Cardiac muscle cell (in vitro differentiated cells and primary cell): ENCODE measurements around the gene MSANTD7. TPM values are rescaled to one million over a fixed set of nuclear protein-coding genes. Genes with fewer than 3 reads are reported as not detected.

Experiments used
- DNase-seq, 2 donors: peaks; one replicate each; pipeline versions ENCODE4 v3.0.0 to v3.0.0-alpha.2; 2010 to 2017; ENCODE audit warnings: low read depth in 1 of 2, low spot score in 1 of 2
- H3K27ac ChIP-seq: fragments of 200-600 bp; sonication (generic); 2 replicates; pipeline ENCODE4 v1.5.1; 2016
- H3K27me3 ChIP-seq: fragments of 200-600 bp; sonication (generic); 2 replicates; pipeline ENCODE4 v1.6.0; 2016; ENCODE audit warnings: control low read depth
- H3K36me3 ChIP-seq: fragments of 200-600 bp; sonication (generic); 2 replicates; pipeline ENCODE4 v1.5.1; 2016; ENCODE audit warnings: control low read depth
- H3K4me1 ChIP-seq: fragments of 200-600 bp; sonication (generic); 2 replicates; pipeline ENCODE4 v1.8.1; 2017; ENCODE audit warnings: low read depth, mild to moderate bottlenecking, mixed run types
- H3K4me3 ChIP-seq: fragments of 200-600 bp; sonication (generic); 2 replicates; pipeline ENCODE4 v1.5.1; 2016; ENCODE audit warnings: mild to moderate bottlenecking
- H3K9me3 ChIP-seq: fragments of 200-600 bp; sonication (generic); 2 replicates; pipeline ENCODE4 v1.5.1; 2017; ENCODE audit warnings: low read depth, mild to moderate bottlenecking, control low read depth
- CTCF ChIP-seq: IDR thresholded peaks from 2 replicates; pipeline ENCODE4 v1.5.1; 2012; ENCODE audit warnings: low read depth, mild to moderate bottlenecking, low read length
- polyA plus RNA-seq: library from polyadenylated mRNA; unstranded; fragments of >200 nt; fragmentation: Nextera tagmentation; extraction: Ambion mirVana; gene quantifications from 2 replicates; pipeline ENCODE4 v1.2.1, GENCODE V29; 2016
- total RNA-seq: library from RNA; depleted of rRNA; stranded (reverse); fragments of >200 nt; gene quantifications from 2 replicates; pipeline ENCODE4 v1.2.3, GENCODE V29; 2016

Gene MSANTD7
- total RNA-seq (16.0 and 16.7 TPM in 2 replicates), polyA plus RNA-seq (8.0 and 10.1 TPM in 2 replicates)

- DNase-seq = peak; percentile 100
- H3K9me3 ChIP-seq = no peaks in the 10 kb centered on the region
- H3K4me3 ChIP-seq = peak within 1 kb of the TSS; percentile 92
- peaks cover 21% of the 10 kb centered on the region for H3K36me3 ChIP-seq
- peak within 1 kb of the TSS; percentile 98 for H3K27ac ChIP-seq
- no peak for TF ChIP-seq CTCF
- peaks cover 10% of the 10 kb centered on the region for H3K4me1 ChIP-seq
- no peaks in the 10 kb centered on the region for H3K27me3 ChIP-seq
Observed at GRCh38 chr10:14837757-14838581, at the start of gene MSANTD7, which contains the start of the genes CDNF and HSPA14. MSANTD7 (plus strand) TSS chr10:14838306; CDS start chr10:14842285, 3,979 bp downstream. CDNF (minus strand) TSS chr10:14838037; CDS start chr10:14837946, 91 bp downstream. HSPA14 (plus strand) TSS chr10:14838306; CDS start chr10:14838403, 97 bp downstream.

GRCh38 chr10:14798636-14799035 is 39.5 kb upstream of the MSANTD7 start:
- Histone ChIP-seq H3K9me3 (no peaks in the 10 kb centered on the region), H3K27ac (no peak overlapping the region), H3K27me3 (peaks cover 4% of the 10 kb centered on the region), H3K36me3 (no peaks in the 10 kb centered on the region), H3K4me3 (no peak overlapping the region), H3K4me1 (no peaks in the 10 kb centered on the region)
- no peak for TF ChIP-seq CTCF
- DNase-seq = no peak

- Histone ChIP-seq H3K27ac (no peak overlapping the region), H3K4me3 (no peak overlapping the region), H3K27me3 (peaks cover 4% of the 10 kb centered on the region), H3K4me1 (no peaks in the 10 kb centered on the region), H3K9me3 (no peaks in the 10 kb centered on the region), H3K36me3 (no peaks in the 10 kb centered on the region)
- no peak for DNase-seq
- TF ChIP-seq CTCF = no peak
Observed at GRCh38 chr10:14800397-14800796, 37.7 kb upstream of the MSANTD7 start.

GRCh38 chr10:14801723-14802122 is 36.4 kb upstream of the MSANTD7 start:
- Histone ChIP-seq H3K36me3 (no peaks in the 10 kb centered on the region), H3K27me3 (peaks cover 4% of the 10 kb centered on the region), H3K27ac (no peak overlapping the region), H3K4me1 (no peaks in the 10 kb centered on the region), H3K9me3 (no peaks in the 10 kb centered on the region), H3K4me3 (no peak overlapping the region)
- TF ChIP-seq CTCF = peak; percentile 6
- peak in 1 of 2 donors; percentile 20 for DNase-seq

- TF ChIP-seq CTCF = no peak
- H3K4me3 ChIP-seq = no peak overlapping the region
- DNase-seq = no peak
- no peaks in the 10 kb centered on the region for H3K4me1 ChIP-seq
- H3K27ac ChIP-seq = no peak overlapping the region
- H3K9me3 ChIP-seq = no peaks in the 10 kb centered on the region
- H3K27me3 ChIP-seq = no peaks in the 10 kb centered on the region
- H3K36me3 ChIP-seq = no peaks in the 10 kb centered on the region
Observed at GRCh38 chr10:14803827-14804226, 34.3 kb upstream of the MSANTD7 start.
